GM18873 (cell line): Measurements from ENCODE around the gene GOSR2.
"Not testable (repeated sequence)": the region's sequence is repeated elsewhere in the genome, so short reads cannot be mapped to it uniquely, and the experiment has no call there.

Experiments
- ATAC-seq: cut with Tn5 transposase; IDR thresholded peaks from one replicate; pipeline ENCODE4 v1.9.1; 2021; ENCODE audit warnings: mild to moderate bottlenecking, moderate library complexity, moderate number of reproducible peaks; ENCODE audit not compliant: unreplicated experiment, low FRiP score

Gene GOSR2

DNA sequence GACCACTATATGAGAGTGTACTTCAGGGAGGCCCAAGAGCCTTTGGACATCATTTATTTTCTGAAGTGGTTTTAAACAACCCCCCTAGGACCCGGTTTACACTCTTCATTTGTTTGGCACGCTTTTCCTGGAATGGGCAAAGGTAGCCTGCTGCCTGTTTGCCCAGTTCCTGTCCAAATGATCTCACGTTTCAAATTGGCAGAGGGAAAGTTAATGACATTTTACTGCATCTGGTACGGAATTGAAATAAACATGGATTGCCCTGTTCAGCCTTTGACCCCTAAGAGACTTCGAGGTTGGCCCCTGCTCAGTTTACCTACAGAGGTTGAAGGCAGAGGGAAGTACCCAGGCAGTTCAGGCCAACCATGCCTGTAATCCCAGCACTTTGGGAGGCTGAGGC is 61.9 kb downstream of the GOSR2 start:
- no peak for ATAC-seq

DNA sequence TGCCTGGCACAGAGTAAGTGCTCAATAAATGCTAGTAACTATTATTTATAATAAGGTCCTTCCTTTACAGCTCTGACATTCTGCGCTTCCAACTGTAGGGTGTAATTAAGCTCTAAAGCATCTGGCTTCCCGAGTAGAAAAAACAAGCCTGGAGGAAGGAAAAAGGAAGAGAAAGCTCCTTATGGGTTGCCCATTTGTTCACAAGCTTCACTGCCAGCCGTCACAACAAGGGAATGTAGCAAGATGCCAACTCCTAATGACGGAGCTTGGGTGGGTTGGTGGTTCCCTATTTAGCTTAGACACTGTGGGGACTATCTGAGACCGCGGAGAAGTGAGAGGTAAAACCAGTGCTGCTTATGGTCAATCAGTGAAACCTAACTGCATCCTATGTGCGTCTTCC is 63.4 kb downstream of the GOSR2 start:
- no peak for ATAC-seq

DNA sequence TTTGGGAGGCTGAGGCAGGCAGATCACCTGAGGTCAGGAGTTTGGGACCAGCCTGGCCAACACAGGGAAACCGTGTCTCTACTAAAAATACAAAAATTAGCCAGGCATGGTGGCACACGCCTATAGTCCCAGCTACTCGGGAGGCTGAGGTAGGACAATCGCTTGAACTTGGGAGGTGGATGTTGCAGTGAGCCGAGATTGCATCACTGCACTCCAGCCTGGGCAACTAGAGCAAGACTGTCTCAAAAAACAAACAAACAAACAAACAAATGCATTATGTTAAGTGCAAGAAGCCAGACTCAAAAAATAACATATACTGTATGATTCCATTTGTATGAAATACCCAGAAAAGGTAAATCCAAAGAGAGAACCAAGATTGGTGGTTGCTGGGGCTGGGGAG is 65.0 kb downstream of the GOSR2 start:
- ATAC-seq = not testable (repeated sequence)

GRCh38 chr17:46989637-46990431 is 66.9 kb downstream of the GOSR2 start:
- ATAC-seq = no peak

DNA sequence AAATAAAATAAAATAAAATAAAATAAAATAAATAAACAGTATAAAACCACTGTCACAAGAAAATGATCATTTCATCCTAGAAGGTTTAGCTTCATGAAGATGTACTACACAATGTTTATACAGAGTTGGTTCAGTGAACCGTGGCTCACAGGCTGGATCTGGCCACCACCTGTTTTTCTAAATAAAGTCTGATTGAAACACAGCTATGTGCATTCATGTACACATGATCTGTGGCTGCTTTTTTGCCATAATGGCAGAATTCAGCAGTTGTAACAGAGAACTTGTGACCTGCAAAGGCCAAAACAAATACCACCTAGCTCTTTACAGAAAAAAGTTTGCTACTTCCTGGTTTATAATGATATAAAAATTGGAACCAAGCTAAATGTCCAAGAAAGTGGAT is 68.7 kb downstream of the GOSR2 start:
- no peak for ATAC-seq
